ENCODE data around the gene TOM1. TPM values are rescaled to one million over a fixed set of nuclear protein-coding genes. Genes with fewer than 3 reads are reported as not detected.

Gene TOM1
- 100 to 1,000 TPM in 2 of 5 experiments, 10 to 100 TPM in 3; 36.5 to 225 (median 62.1) TPM for total RNA-seq
- 10 to 100 TPM; 32.3 to 45.6 TPM for polyA plus RNA-seq
- total RNA-seq: 56.7 reads per million, percentile 74 among the genes with 10 or more reads in this experiment

- Mint-ChIP-seq H3K4me1 (peaks cover 13 to 50% (median 38%) of the 10 kb centered on the region in 7 donors), H3K27me3 (no peaks in the 10 kb centered on the region), H3K4me3 (peak within 1 kb of the TSS; percentile 89 to 99 (median 94)), H3K27ac (peak within 1 kb of the TSS; percentile 94 to 100 (median 98)), H3K36me3 (peaks cover 0 to 15% (median 3%) of the 10 kb centered on the region in 5 donors), H3K9me3 (no peaks in the 10 kb centered on the region)
- CTCF ChIA-PET: interaction anchor here (0.6 to 1.0 kb wide), 2 partner anchors 30 to 41 kb away, joined by 3 to 4 read pairs; no protein-coding TSS in a partner anchor
- peak; percentile 91 for ATAC-seq
- Histone ChIP-seq H3K4me1 (ENCODE audit: control insufficient read depth in 2 of 2, insufficient read depth in 2 of 2, low read length in 2 of 2) (peaks cover 10% of the 10 kb centered on the region in 2 donors), H3K9me3 (ENCODE audit: control insufficient read depth in 2 of 3, low read length in 3 of 3) (no peaks in the 10 kb centered on the region), H3K27ac (ENCODE audit: low read depth, low read length) (peak within 1 kb of the TSS; percentile 95), H3K4me3 (ENCODE audit: low read length) (peak within 1 kb of the TSS; percentile 77), H3K36me3 (ENCODE audit: control insufficient read depth in 2 of 3, insufficient read depth in 3 of 3, low read length in 3 of 3) (peaks cover 0 to 9% (median 0%) of the 10 kb centered on the region in 3 experiments), H3K27me3 (ENCODE audit: control insufficient read depth in 2 of 2, insufficient read depth in 2 of 2, low read length in 2 of 2) (no peaks in the 10 kb centered on the region)
- DNase-seq: peak; percentile 96 to 100 (median 98)
- intact Hi-C loops (cut with micrococcal nuclease): loop anchor here (1.0 to 10.0 kb wide), 9 partner anchors 30 to 1229 kb away; partner anchors contain the start of genes HMGXB4 (in 2 of the 2), EIF3D (in 1 of the 2) and MCM5 (in 1 of the 2)
- POLR2A ChIA-PET: interaction anchor here (0.8 to 3.4 kb wide), 11 partner anchors 10 to 1476 kb away, joined by 3 to 28 read pairs (median 5); partner anchors contain the start of genes APOL6, HMGXB4 and IFT27
Observed at GRCh38 chr22:35299673-35300499, at the start of gene TOM1. Gene TOM1 (plus strand): TSS chr22:35299894. CDS start chr22:35299929, 35 bp downstream.

- no peaks in the 10 kb centered on the region for H3K9me3 ChIP-seq (ENCODE audit: control insufficient read depth in 2 of 3, low read length in 3 of 3)
- Mint-ChIP-seq H3K4me1 (no peaks in the 10 kb centered on the region), H3K27ac (no peak overlapping the region), H3K9me3 (no peaks in the 10 kb centered on the region), H3K27me3 (peaks cover 5 to 25% (median 10%) of the 10 kb centered on the region in 5 donors), H3K36me3 (peaks cover 0 to 5% (median 0%) of the 10 kb centered on the region in 5 donors), H3K4me3 (no peak overlapping the region)
- intact Hi-C loops (cut with micrococcal nuclease): no loop called here
- no peak for ATAC-seq
- H3K27me3 ChIP-seq (ENCODE audit: control insufficient read depth in 2 of 2, insufficient read depth in 2 of 2, low read length in 2 of 2): no peaks in the 10 kb centered on the region
- no peak overlapping the region for H3K4me3 ChIP-seq (ENCODE audit: low read length)
- CTCF ChIA-PET: no interaction called here
- no peaks in the 10 kb centered on the region for H3K4me1 ChIP-seq (ENCODE audit: control insufficient read depth in 2 of 2, insufficient read depth in 2 of 2, low read length in 2 of 2)
- POLR2A ChIA-PET: no interaction called here
- no peaks in the 10 kb centered on the region for H3K36me3 ChIP-seq (ENCODE audit: control insufficient read depth in 2 of 3, insufficient read depth in 3 of 3, low read length in 3 of 3)
- H3K27ac ChIP-seq (ENCODE audit: low read depth, low read length): no peak overlapping the region
- no peak for DNase-seq
Observed at GRCh38 chr22:35250156-35250555, 49.5 kb upstream of the TOM1 start.

- Histone ChIP-seq H3K27ac (ENCODE audit: low read depth, low read length) (no peak overlapping the region), H3K4me3 (ENCODE audit: low read length) (no peak overlapping the region), H3K4me1 (ENCODE audit: control insufficient read depth in 2 of 2, insufficient read depth in 2 of 2, low read length in 2 of 2) (peaks cover 8 to 9% of the 10 kb centered on the region in 2 donors), H3K27me3 (ENCODE audit: control insufficient read depth in 2 of 2, insufficient read depth in 2 of 2, low read length in 2 of 2) (no peaks in the 10 kb centered on the region), H3K9me3 (ENCODE audit: control insufficient read depth in 2 of 3, low read length in 3 of 3) (no peaks in the 10 kb centered on the region), H3K36me3 (ENCODE audit: control insufficient read depth in 2 of 3, insufficient read depth in 3 of 3, low read length in 3 of 3) (no peaks in the 10 kb centered on the region)
- Mint-ChIP-seq H3K27ac (peak overlapping the region in 1 of 9 donors; percentile 19), H3K27me3 (peaks cover 0 to 13% (median 4%) of the 10 kb centered on the region in 5 donors), H3K4me3 (no peak overlapping the region), H3K9me3 (no peaks in the 10 kb centered on the region), H3K36me3 (peaks cover 0 to 6% (median 0%) of the 10 kb centered on the region in 5 donors), H3K4me1 (peaks cover 13 to 19% (median 17%) of the 10 kb centered on the region in 7 donors)
- no peak for DNase-seq
- POLR2A ChIA-PET: no interaction called here
- intact Hi-C loops (cut with micrococcal nuclease): no loop called here
- ATAC-seq: no peak
- CTCF ChIA-PET: no interaction called here
Observed at GRCh38 chr22:35253946-35254345, 45.7 kb upstream of the TOM1 start.

GRCh38 chr22:35257002-35257320 lies 42.7 kb upstream of the TOM1 start:
- intact Hi-C loops (cut with micrococcal nuclease): loop anchor here (1.0 to 5.0 kb wide), 5 partner anchors 26 to 295 kb away; no protein-coding TSS in a partner anchor
- Mint-ChIP-seq H3K9me3 (no peaks in the 10 kb centered on the region), H3K4me1 (peaks cover 15 to 40% (median 30%) of the 10 kb centered on the region in 7 donors), H3K27me3 (peaks cover 0 to 5% (median 0%) of the 10 kb centered on the region in 5 donors), H3K36me3 (peaks cover 0 to 8% (median 0%) of the 10 kb centered on the region in 5 donors), H3K4me3 (peak overlapping the region; percentile 88 to 94 (median 92)), H3K27ac (peak overlapping the region; percentile 82 to 97 (median 95))
- Histone ChIP-seq H3K4me1 (ENCODE audit: control insufficient read depth in 2 of 2, insufficient read depth in 2 of 2, low read length in 2 of 2) (peaks cover 8 to 9% of the 10 kb centered on the region in 2 donors), H3K27me3 (ENCODE audit: control insufficient read depth in 2 of 2, insufficient read depth in 2 of 2, low read length in 2 of 2) (no peaks in the 10 kb centered on the region), H3K36me3 (ENCODE audit: control insufficient read depth in 2 of 3, insufficient read depth in 3 of 3, low read length in 3 of 3) (no peaks in the 10 kb centered on the region), H3K27ac (ENCODE audit: low read depth, low read length) (peak overlapping the region; percentile 98), H3K9me3 (ENCODE audit: control insufficient read depth in 2 of 3, low read length in 3 of 3) (no peaks in the 10 kb centered on the region), H3K4me3 (ENCODE audit: low read length) (peak overlapping the region; percentile 40)
- ATAC-seq: peak; percentile 4
- no peak for DNase-seq
- ChIA-PET CTCF (interaction anchor here (1.2 kb wide), 1 partner anchor 9 kb away, joined by 5 read pairs; no protein-coding TSS in a partner anchor), POLR2A (interaction anchor here (0.9 to 2.2 kb wide), 6 partner anchors 9 to 73 kb away, joined by 4 to 28 read pairs (median 6); partner anchors contain the start of gene TOM1)

GRCh38 chr22:35257321-35258190 lies 42.1 kb upstream of the TOM1 start, which contains the start of gene HMGXB4:
Gene HMGXB4 (plus strand): TSS chr22:35257493. CDS start chr22:35262391, 4,898 bp downstream.
- H3K4me1 Mint-ChIP-seq: peaks cover 15 to 42% (median 32%) of the 10 kb centered on the region in 7 donors
- peaks cover 8 to 9% of the 10 kb centered on the region in 2 donors for H3K4me1 ChIP-seq (ENCODE audit: control insufficient read depth in 2 of 2, insufficient read depth in 2 of 2, low read length in 2 of 2)
- H3K27ac Mint-ChIP-seq: peak within 1 kb of the TSS; percentile 85 to 97 (median 95)
- peak within 1 kb of the TSS; percentile 40 for H3K4me3 ChIP-seq (ENCODE audit: low read length)
- ChIA-PET CTCF (interaction anchor here (1.2 to 1.6 kb wide), 2 partner anchors 9 to 42 kb away, joined by 4 to 5 read pairs; partner anchors contain the start of gene TOM1), POLR2A (interaction anchor here (0.6 to 2.2 kb wide), 10 partner anchors 8 to 584 kb away, joined by 3 to 28 read pairs (median 4); partner anchors contain the start of gene TOM1)
- ATAC-seq (peak; percentile 96), DNase-seq (peak; percentile 80 to 91 (median 87))
- no peaks in the 10 kb centered on the region for H3K9me3 ChIP-seq (ENCODE audit: control insufficient read depth in 2 of 3, low read length in 3 of 3)
- H3K27me3 ChIP-seq (ENCODE audit: control insufficient read depth in 2 of 2, insufficient read depth in 2 of 2, low read length in 2 of 2): no peaks in the 10 kb centered on the region
- peaks cover 0 to 2% (median 2%) of the 10 kb centered on the region in 3 experiments for H3K36me3 ChIP-seq (ENCODE audit: control insufficient read depth in 2 of 3, insufficient read depth in 3 of 3, low read length in 3 of 3)
- peaks cover 0 to 5% (median 0%) of the 10 kb centered on the region in 5 donors for H3K27me3 Mint-ChIP-seq
- H3K36me3 Mint-ChIP-seq: peaks cover 0 to 8% (median 0%) of the 10 kb centered on the region in 5 donors
- intact Hi-C loops (cut with micrococcal nuclease): loop anchor here (1.0 to 5.0 kb wide), 5 partner anchors 26 to 295 kb away; no protein-coding TSS in a partner anchor
- peak within 1 kb of the TSS; percentile 88 to 94 (median 93) for H3K4me3 Mint-ChIP-seq
- peak within 1 kb of the TSS; percentile 98 for H3K27ac ChIP-seq (ENCODE audit: low read depth, low read length)
- no peaks in the 10 kb centered on the region for H3K9me3 Mint-ChIP-seq
